DMS153 (cell line): ENCODE measurements around the gene BCR.

Source experiments
- DNase-seq: peaks from one replicate; lab custom pipeline; 2025; lab: John Stamatoyannopoulos, UW

BCR gene

GRCh38 chr22:23276656-23277582 lies 96.6 kb downstream of the BCR start:
- DNase-seq: no peak

- DNase-seq: no peak
These were observed 97.4 kb downstream of the BCR start for GRCh38 chr22:23277583-23278295.

DNA sequence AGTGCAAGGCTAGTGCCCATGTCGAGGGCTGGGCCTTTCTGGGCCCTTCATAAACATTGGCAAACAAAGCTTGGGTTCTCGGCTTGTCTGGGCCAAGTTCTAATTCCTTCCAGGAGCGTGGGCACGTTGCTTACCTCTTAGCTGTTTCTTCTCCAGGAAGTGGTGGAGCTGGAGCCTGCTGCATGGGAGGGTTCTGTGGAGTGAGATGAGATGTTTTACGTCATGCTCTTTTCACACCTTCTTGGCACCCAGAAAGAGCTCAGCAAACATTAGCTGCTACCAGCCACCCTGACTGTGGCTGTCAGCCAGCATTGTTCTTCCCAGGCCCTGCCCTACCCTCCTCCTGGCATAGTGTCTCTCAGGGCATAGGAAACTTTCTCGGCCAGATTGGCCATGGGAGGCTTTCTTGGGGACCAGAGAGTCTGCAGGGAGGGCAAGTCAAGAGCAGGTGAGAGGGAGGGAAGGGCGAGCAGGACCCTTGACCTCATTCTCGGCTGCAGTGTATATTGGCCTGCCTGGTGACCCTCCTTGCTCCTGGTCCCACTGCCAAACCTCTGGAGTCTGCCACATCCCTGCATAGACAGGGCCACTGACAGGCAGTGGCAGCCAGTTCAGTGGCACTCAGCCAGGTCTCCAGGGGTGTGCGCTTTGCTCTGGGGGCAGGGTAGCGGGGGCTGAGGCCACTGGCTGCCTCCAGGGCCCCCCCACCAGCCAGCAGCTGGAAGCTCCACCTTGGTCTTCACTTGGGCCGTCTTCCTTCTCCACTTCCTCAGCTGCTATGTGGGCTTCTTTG lies 98.8 kb downstream of the BCR start:
- no peak for DNase-seq

- DNase-seq: no peak
These were observed 99.5 kb downstream of the BCR start for GRCh38 chr22:23279781-23280180.

GRCh38 chr22:23280356-23281052 lies 100.2 kb downstream of the BCR start:
- DNase-seq: no peak

DNA sequence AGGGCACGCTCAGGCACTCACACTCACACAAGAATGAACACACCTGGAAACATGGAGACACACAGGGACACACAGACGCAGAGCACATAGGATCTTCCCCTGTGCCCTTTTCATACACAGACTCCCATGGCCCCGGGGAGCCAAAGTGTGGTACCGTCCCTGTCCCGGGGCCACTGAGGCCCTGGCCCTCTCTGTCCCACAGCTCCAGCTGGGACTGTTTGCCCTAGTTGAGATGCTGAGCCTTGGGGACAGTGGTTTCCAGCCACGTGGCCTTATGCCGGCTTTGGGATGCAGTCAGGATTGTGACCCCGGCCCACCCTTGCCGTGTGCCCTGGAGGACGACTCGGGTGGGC lies 100.7 kb downstream of the BCR start:
- no peak for DNase-seq

DNA sequence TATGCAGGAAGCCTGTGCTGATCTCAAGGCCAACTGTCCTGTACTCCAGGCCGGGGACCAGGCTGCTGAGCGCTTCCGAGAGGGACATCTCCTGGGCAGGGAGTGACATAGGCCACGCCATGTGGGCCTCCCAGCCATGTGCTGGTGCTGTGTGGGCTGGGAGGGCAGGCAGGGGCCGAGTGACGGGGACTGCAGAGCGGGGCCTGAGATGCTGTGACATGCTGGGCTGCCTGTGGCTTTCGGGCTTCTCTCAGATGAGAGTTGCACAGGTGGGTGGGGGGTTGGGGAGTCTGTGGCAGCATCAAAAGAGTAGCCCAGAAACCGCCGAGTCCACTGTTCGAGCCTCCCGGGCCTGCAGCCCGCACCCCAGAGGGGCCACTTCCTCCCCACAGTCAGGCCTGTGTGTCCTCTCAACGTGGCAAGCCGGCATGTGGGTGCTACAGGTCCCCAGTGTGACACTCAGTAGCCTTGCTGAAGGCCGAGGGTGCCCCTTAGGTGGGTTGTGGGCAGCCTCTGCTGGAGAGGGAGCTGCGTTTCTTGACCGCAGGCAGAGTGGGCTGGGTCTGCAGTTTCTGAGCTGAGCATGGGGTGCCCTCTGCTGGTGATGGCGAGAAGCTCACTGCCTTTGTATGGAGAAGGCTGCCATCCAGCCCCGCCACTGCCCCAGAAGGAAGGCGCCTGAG lies 101.2 kb downstream of the BCR start:
- DNase-seq: peak; percentile 43

- DNase-seq: no peak
These were observed 101.8 kb downstream of the BCR start for GRCh38 chr22:23282089-23282501.

- DNase-seq: no peak
These were observed 102.2 kb downstream of the BCR start for GRCh38 chr22:23282516-23282915.

- DNase-seq: no peak
These were observed 102.7 kb downstream of the BCR start for GRCh38 chr22:23282986-23283385.

DNA sequence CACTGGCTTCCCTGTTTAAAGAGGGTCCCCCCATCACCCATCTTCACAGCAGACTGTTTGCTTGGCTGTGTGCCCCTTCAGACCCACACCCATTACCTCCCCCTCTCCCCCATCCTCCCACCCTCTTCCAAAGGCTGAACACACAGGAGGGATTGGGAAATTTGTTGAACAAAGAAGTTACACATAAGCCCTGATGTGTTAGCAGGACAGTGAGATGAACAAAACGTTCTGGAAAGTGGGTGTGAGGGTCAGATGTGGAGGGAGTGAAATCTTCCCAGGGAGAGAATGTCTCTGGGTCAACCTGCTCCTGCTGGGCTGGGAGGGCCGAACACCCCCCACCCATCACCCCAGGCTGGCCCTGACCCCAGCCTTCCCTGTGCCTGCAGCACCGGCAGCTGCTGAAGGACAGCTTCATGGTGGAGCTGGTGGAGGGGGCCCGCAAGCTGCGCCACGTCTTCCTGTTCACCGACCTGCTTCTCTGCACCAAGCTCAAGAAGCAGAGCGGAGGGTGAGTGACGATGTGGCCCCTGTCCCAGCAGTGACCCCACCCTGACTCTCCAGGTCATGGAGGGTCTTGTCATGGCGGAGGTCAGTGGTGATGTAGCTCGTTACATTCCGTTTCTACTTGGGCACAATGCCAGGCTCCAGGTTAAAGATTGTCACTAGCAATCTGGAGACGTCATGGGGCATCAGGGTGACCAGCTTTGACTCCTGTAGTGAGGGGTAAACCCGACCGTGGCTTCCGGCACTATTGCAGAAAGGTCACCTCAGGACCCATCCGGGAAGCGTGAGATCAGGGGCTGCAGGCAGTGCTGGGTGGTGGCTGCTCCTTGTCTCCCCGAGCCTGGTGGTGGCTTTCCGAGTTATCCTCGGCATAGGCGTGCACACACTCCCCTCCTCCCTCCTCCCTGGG lies 103.5 kb downstream of the BCR start:
- DNase-seq: no peak

DNA sequence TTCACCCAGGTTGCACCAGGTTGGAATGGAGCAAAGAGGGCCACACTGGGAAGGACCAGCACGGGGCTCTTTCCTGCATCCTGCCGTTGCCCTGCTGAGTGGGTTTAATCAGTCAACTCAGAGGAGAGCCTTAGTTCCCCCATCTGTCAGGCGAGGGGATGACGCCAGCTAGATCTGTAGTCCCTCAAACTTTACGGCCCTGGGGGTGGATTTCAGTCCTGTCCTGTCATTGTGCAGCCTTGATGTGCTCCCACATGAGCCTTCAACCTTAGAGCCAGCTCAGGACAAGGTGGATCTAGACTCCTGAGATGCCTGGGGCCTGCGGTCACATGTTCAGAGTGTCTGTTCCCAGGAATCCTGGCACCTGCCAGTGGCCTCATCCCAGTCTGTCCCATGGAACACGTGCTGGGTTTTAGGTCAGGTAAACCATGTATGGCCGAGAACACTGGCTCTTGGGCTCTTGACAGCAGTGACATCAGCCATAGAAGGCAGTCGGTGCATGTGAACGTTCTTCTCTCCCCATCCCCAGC lies 104.3 kb downstream of the BCR start:
- DNase-seq: no peak

DNA sequence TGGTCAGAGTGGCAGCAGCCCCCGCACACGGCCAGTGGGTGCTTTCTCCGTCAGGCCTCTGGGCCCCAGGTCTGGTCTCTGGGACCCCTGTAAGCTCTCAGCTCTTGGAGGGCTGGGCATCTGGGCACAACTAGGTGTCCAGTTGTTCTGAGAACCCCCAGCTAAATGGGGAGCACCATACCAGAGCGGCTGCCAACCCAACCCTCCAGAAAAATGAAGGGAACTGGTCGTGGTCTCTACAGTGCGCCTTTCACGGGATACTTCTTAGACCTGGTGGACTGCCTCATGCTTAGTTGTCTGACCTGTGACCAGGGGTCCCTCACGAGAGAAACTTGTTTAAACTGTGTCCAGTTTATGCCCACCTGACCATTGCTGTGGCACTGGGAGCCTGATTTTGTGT lies 104.9 kb downstream of the BCR start:
- DNase-seq: no peak

- DNase-seq: no peak
These were observed 105.4 kb downstream of the BCR start for GRCh38 chr22:23285734-23286133.

GRCh38 chr22:23286296-23286695 lies 106.0 kb downstream of the BCR start:
- no peak for DNase-seq

DNA sequence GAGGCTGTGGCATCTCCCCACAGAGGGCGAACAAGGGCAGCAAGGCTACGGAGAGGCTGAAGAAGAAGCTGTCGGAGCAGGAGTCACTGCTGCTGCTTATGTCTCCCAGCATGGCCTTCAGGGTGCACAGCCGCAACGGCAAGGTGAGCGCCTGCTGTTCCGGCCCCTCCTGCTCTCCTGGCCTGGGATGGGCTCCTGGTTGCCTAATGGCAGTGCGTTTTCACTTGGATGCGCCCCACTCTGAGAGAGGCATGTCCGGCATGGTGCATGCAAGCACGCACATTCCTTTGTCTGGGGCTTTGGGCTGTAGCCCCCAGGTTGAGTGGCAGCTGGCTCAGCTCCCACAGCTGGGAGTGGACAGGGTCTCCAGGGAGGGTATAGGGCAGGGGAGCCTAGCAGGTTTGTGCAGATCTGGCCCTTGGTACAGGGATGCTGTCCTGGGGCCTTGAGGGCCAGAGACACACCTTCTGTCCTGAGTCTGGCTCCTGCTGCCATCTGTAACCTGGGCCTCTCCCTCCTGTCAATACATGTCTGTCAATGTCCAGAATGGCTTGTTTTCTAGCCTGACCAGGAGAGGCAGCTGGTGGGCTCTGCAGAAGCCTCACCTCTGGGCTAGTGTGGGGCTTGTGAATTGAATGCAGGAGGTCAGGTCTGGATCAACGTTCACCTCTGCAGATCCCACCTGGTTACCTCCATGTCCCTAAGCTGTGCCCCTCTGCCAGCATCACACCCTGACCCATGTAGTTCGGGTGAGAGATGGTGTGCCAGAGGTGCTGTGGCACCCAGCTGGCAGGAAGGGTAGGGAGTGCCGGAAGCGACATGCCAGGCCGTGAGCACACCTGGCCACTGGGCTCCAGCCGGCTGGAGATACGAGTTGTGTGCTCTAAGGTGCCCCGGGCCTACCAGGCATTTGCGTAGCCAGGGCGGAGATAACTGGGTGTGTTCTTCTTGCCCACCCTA lies 107.1 kb downstream of the BCR start:
- no peak for DNase-seq

GRCh38 chr22:23288301-23289129 lies 108.2 kb downstream of the BCR start:
- DNase-seq: no peak

GRCh38 chr22:23289130-23289503 lies 108.8 kb downstream of the BCR start:
- no peak for DNase-seq
